ENCODE measurements around the gene PARD3B.

DNA sequence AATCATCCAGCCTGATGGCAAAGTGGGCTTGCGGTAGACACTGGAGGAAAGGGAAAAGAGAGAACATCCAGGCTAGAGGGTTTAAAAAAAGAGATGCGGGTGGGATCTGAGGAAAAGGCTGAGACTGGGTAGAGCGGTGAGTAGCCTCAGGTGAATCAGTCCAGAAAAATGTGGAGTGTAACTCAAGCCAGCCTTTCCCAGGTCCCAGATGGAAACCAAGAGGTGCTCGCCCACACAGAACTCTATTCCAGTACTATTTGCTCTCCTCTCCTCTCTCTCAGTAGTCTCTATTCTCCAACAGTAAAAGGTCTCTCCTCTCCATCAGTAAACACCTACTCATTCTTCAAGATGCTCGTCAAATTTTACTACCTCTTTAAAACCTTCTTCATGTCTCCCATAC is 1098.7 kb downstream of the PARD3B start:
- no peak for TF ChIP-seq EZH2 (IDR thresholded peaks at IDR 0.05; ENCODE audit: low read depth, low read length, severe bottlenecking)
- TF ChIP-seq CTCF (IDR thresholded peaks at IDR 0.05; ENCODE audit: control extremely low read depth in 1 of 3, insufficient read depth in 1 of 3, low read depth in 1 of 3, low read length in 3 of 3), result no peak
- no peak for TF ChIP-seq SIN3A (conservative IDR thresholded peaks at IDR 0.05 in 1 of 2, IDR thresholded peaks at IDR 0.05 in 1 of 2; ENCODE audit: low read depth in 1 of 2, low read length in 2 of 2)
- no peak for TF ChIP-seq TAF7 (optimal IDR thresholded peaks at IDR 0.05; ENCODE audit: borderline replicate concordance, low read depth, low read length)
- no peak for TF ChIP-seq POLR2A (IDR thresholded peaks at IDR 0.05; ENCODE audit: control extremely low read depth in 1 of 2, low read depth in 2 of 2, low read length in 2 of 2)
- TF ChIP-seq TAF1 (IDR thresholded peaks at IDR 0.05; ENCODE audit: low read depth, low read length), result no peak
- no peak for TF ChIP-seq EGR1 (IDR thresholded peaks at IDR 0.05; ENCODE audit: borderline replicate concordance, low read depth, low read length)

All from H1 (cell line).